AG09319 (cell line): ENCODE measurements around the gene SPTLC1.
A peak's percentile ranks its signal among the peaks of the same experiment; 100 is the strongest.
"Not testable (repeated sequence)": the region's sequence is repeated elsewhere in the genome, so short reads cannot be mapped to it uniquely, and the experiment has no call there.

Source experiments
- DNase-seq: peaks from one replicate; pipeline ENCODE4 v3.0.0-alpha.2; 2010; ENCODE audit warnings: low read depth; ENCODE audit errors: extremely low read depth
- TF ChIP-seq, protein P1 (sequence below): IDR thresholded peaks from 2 replicates; pipeline ENCODE4 v1.5.1; 2011; ENCODE audit warnings: low read depth, mild to moderate bottlenecking, inconsistent platforms, low read length, moderate library complexity

The SPTLC1 gene

DNA sequence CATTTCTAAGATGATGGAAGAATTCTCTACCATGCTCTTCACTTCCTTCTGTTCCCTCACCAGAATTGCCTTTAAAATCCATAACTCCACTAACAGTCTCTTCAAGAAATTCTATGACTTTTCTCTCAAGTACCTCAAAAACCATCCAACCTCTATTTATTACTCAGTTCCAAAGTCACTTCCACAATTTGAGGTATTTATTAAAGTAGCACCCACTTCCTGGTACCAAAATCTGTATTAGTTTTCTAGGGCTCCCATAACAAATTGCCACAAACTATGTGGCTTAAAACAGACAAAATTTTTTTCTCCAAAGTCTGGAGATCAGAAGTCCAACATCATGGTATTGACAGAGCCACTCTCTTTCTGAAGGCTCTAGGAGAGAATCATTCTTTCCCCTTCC is 4.9 kb upstream of the SPTLC1 start:
- TF ChIP-seq, protein P1, sequence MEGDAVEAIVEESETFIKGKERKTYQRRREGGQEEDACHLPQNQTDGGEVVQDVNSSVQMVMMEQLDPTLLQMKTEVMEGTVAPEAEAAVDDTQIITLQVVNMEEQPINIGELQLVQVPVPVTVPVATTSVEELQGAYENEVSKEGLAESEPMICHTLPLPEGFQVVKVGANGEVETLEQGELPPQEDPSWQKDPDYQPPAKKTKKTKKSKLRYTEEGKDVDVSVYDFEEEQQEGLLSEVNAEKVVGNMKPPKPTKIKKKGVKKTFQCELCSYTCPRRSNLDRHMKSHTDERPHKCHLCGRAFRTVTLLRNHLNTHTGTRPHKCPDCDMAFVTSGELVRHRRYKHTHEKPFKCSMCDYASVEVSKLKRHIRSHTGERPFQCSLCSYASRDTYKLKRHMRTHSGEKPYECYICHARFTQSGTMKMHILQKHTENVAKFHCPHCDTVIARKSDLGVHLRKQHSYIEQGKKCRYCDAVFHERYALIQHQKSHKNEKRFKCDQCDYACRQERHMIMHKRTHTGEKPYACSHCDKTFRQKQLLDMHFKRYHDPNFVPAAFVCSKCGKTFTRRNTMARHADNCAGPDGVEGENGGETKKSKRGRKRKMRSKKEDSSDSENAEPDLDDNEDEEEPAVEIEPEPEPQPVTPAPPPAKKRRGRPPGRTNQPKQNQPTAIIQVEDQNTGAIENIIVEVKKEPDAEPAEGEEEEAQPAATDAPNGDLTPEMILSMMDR: no peak

DNA sequence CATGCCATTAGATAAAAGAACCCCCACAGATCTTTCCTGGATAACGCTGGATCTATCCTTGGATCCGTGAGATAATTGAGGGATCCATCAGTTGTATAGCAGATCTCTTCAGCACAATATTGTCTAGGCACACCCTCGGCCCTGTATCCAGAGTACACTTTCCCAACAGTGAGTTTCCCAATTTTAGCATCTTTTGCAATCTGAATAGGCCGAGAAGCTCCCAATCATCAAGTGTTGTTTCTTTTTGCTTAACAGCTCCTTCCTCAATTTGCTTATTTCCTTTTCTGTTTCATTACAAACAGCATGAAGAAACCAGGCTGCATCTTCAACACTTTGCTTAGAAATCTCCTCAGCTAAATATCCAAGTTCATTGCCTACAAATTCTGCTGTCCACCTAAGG is 4.4 kb upstream of the SPTLC1 start:
- no peak for DNase-seq
- TF ChIP-seq, protein P1: no peak

More for the DNA sequence above, 4.9 kb upstream of the SPTLC1 start:
- DNase-seq: no peak

DNA sequence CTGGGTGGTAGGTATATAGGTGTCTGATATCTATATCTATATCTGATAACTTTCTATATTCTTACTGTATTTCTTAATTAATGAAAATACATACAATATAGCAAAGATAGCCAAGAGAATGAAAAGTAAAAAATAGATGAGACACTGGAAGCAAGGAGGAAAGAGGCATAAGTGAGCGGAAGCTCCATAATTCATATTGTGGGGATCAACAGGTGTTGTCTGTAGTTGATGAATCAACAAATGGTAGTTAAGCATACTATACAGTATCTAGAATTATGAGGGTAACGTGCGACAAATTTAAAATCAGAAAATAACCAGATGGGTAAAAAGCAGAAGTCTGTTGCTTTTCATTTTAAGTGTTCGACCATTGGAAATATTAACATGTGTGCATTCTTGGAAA is 7.1 kb downstream of the SPTLC1 start:
- TF ChIP-seq, protein P1: no peak
- DNase-seq: no peak

DNA sequence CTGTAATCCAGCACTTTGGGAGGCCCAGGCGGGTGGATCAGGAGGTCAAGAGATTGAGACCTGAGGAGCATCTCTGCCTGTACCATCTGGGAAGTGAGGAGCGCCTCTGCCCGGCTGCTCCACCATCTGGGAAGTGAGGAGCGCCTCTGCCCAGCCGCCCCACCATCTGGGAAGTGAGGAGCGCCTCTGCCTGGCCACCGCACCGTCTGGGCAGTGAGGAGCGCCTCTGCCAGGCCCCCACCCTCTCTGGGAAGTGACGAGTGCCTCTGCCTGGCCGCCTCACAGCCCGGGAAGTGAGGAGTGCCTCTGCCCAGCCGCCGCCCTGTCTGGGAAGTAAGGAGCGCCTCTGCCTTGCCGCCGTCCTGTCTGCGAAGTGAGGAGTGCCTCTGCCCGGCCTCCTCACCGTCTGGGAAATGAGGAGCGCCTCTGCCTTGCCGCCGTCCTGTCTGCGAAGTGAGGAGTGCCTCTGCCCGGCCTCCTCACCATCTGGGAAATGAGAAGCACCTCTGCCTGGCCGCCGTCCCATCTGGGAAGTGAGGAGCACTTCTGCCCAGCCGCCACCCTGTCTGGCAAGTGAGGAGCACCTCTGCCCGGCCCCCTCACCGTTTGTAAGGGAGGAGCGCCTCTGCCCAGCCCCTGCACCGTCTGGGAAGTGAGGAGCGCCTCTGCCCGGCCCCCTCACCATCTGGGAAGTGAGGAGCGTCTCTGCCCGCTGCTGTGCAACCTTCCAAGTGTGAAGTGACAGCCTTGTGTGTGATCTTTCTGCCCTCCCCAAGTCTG is 9.6 kb downstream of the SPTLC1 start:
- not testable (repeated sequence) for DNase-seq

- DNase-seq: not testable (repeated sequence)
Measured at GRCh38 chr9:92103601-92104000, 11.6 kb downstream of the SPTLC1 start.

GRCh38 chr9:92100237-92100911 is 14.8 kb downstream of the SPTLC1 start:
- peak; percentile 24 for DNase-seq
- TF ChIP-seq, protein P1: no peak

DNA sequence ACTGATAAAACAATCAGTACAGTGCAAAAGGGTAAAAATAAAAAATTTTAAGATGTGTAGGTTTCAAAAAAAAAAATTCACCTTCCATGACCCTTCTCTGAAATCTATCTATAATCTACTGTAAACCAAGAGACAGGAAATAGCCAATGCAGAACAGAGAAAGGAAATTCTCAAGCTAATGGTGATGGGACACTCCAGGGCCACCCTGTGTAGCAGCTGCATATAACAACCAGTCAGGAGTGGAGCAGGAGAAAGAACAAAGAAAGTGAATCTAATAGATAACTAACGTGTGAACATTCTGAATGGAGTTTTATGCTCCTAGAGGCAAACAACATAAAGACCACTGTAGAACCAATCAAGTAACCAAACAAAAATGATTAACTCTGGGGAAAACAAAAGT is 16.6 kb downstream of the SPTLC1 start:
- TF ChIP-seq, protein P1: no peak
- no peak for DNase-seq

DNA sequence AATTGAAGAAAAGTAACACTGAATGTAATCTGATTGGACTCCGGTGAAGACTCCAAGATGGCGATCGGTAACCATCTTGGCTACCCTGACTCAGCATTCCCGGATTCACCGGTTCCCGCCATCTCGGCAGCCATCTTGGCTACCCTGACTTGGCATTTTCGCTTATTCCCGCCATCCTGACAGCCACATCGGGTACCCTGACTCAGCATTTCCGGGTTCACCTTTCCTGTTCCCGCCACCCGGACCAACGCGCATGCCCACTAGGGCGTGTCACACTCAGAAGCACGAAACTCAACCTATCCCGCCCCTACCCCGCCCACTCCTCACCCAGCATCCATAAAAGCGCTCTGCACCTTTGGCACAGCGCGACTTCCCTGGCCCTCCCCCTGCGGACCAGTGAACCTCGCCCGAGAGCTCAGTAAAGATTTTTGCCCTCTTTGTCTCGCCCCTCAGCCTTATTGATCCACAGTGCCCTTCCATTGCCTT is 17.2 kb downstream of the SPTLC1 start:
- DNase-seq: no peak
- TF ChIP-seq, protein P1: no peak
